ENCODE data around the gene GALNTL6.

- no peak for TF ChIP-seq ZNF274 (IDR thresholded peaks at IDR 0.05; ENCODE audit: low read depth, low read length)
- no peak for TF ChIP-seq SUZ12 (IDR thresholded peaks at IDR 0.05; ENCODE audit: extremely low read depth, insufficient read depth, insufficient read length)
Observed at GRCh38 chr4:172323288-172323687, 510.1 kb downstream of the GALNTL6 start.
